Transverse colon (tissue), 4 donors: Measurements from ENCODE around the gene ZNF302.

Experiments
- CTCF ChIP-seq, 5 experiments: fragments of 200-600 bp in 3 of 5; fragments of 450-650 bp in 2 of 5; sonication (generic) in 3 of 5; IDR thresholded peaks; 1 replicate in 2 of 5; 2 replicates in 3 of 5; pipeline ENCODE4 v1.5.1; 2016 to 2017; ENCODE audit warnings: antibody characterized with exemption in 5 of 5, inconsistent platforms in 3 of 5, mild to moderate bottlenecking in 2 of 5, moderate library complexity in 1 of 5
- EP300 ChIP-seq: sonication (generic); formaldehyde crosslinking; IDR thresholded peaks from one replicate; pipeline ENCODE4 v1.6.1; 2017; ENCODE audit warnings: antibody characterized with exemption, low read depth
- POLR2A ChIP-seq: fragments of 450-650 bp; IDR thresholded peaks from one replicate; pipeline ENCODE4 v1.6.1; 2016; ENCODE audit warnings: antibody characterized with exemption, mild to moderate bottlenecking, moderate library complexity
- POLR2AphosphoS5 ChIP-seq, 3 donors: sonication (generic); formaldehyde crosslinking; IDR thresholded peaks; one replicate each; pipeline ENCODE4 v1.6.1; 2016; ENCODE audit warnings: antibody characterized with exemption in 3 of 3

GRCh38 chr19:34651747-34652146 is 25.7 kb upstream of the ZNF302 start:
- TF ChIP-seq POLR2A: no peak
- no peak for TF ChIP-seq CTCF (IDR thresholded peaks at IDR 0.05)
- TF ChIP-seq EP300: no peak
- TF ChIP-seq POLR2AphosphoS5 (IDR thresholded peaks at IDR 0.05): no peak
